GM23338 (cell line): Measurements from ENCODE around the gene MLLT6.

Experiments
- CREB1 ChIP-seq: fragments of 250-450 bp; sonication (Bioruptor Pico); IDR thresholded peaks from 2 replicates; pipeline ENCODE4 v1.5.0; 2020; ENCODE audit warnings: low read depth, mild to moderate bottlenecking, moderate library complexity
- CTCF ChIP-seq, 2 experiments: fragments of 200-600 bp in 1 of 2; sonication (generic) in 1 of 2; conservative IDR thresholded peaks; 2 replicates each; pipeline versions ENCODE4 v1.5.1 to v1.6.1; 2016 to 2017; ENCODE audit warnings: antibody characterized with exemption in 2 of 2, low read depth in 2 of 2, mild to moderate bottlenecking in 2 of 2, moderate library complexity in 1 of 2
- ETS1 ChIP-seq: IDR thresholded peaks from 2 replicates; pipeline ENCODE4 v1.6.1; 2016; ENCODE audit warnings: antibody characterized with exemption
- EZH2 ChIP-seq: fragments of 200-600 bp; sonication (generic); IDR thresholded peaks from one replicate; pipeline ENCODE4 v1.8.0; 2017; ENCODE audit warnings: antibody characterized with exemption, mild to moderate bottlenecking, low read depth; ENCODE audit not compliant: unreplicated experiment
- EZH2phosphoT487 ChIP-seq: fragments of 200-600 bp; sonication (generic); IDR thresholded peaks from one replicate; pipeline ENCODE4 v1.8.1; 2018; ENCODE audit warnings: antibody characterized with exemption; ENCODE audit not compliant: unreplicated experiment
- JUNB ChIP-seq: IDR thresholded peaks from one replicate; pipeline ENCODE4 v1.6.1; 2016; ENCODE audit warnings: antibody characterized with exemption; ENCODE audit not compliant: unreplicated experiment
- NANOG ChIP-seq: IDR thresholded peaks from 2 replicates; pipeline ENCODE4 v1.6.1; 2016; ENCODE audit warnings: antibody characterized with exemption, borderline replicate concordance
- POLR2AphosphoS5 ChIP-seq: IDR thresholded peaks from 2 replicates; pipeline ENCODE4 v1.6.1; 2016; ENCODE audit warnings: antibody characterized with exemption, low read depth
- REST ChIP-seq: IDR thresholded peaks from one replicate; pipeline ENCODE4 v1.6.1; 2018; ENCODE audit warnings: antibody characterized with exemption; ENCODE audit not compliant: unreplicated experiment
- STAT1 ChIP-seq: IDR thresholded peaks from one replicate; pipeline ENCODE4 v1.6.1; 2016; ENCODE audit warnings: antibody characterized with exemption; ENCODE audit not compliant: unreplicated experiment
- ZNF114 ChIP-seq: fragments of 250-450 bp; sonication (Bioruptor Pico); IDR thresholded peaks from 2 replicates; pipeline ENCODE4 v1.5.0; 2020; ENCODE audit warnings: mild to moderate bottlenecking, moderate library complexity
- ZNF331 ChIP-seq: fragments of 250-450 bp; sonication (Bioruptor Pico); IDR thresholded peaks from 2 replicates; pipeline ENCODE4 v1.5.0; 2020; ENCODE audit warnings: low read depth, mild to moderate bottlenecking, moderate library complexity
- TF ChIP-seq, protein P1 (sequence below): fragments of 250-450 bp; sonication (Bioruptor Pico); IDR thresholded peaks from 2 replicates; pipeline ENCODE4 v1.5.0; 2020; ENCODE audit warnings: mild to moderate bottlenecking, moderate library complexity

DNA sequence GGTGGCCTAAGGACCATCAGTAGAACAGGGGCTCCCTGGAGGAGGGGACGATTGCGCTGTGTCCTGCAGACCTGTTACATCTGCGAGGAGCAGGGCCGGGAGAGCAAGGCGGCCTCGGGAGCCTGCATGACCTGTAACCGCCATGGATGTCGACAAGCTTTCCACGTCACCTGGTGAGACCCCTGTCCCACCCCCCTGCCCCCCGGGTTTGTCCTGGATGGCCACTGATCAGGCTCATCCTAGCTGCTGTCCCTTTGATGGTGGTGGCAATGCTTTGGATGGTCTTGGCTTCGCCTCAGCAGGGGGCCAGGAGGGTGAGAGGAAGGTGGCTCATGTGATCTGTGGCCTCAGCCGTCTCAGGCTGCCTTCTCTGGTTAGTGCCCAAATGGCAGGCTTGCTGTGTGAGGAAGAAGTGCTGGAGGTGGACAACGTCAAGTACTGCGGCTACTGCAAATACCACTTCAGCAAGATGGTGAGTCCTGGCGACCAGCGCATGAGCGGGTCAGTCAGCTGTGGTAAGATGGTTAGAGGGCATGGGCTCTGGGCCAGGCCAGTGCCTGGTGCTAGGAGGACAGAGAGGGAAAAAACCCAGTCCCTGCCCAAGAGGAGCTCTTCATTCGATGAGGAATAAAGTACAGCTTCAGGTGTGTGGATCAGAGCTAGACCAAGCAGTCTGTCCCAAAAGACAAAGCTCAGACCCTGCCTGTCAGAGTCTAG, 4.2 kb downstream of the MLLT6 start:
- TF ChIP-seq CTCF (conservative IDR thresholded peaks at IDR 0.05; ENCODE audit: low read depth in 2 of 2) (no peak), POLR2AphosphoS5 (no peak), EZH2 (no peak), EZH2phosphoT487 (no peak), CREB1 (CRISPR knock-in tag) (no peak), REST (no peak), ETS1 (no peak), JUNB (no peak), NANOG (no peak), ZNF331 (CRISPR knock-in tag) (no peak), STAT1 (no peak), ZNF114 (no peak)
- TF ChIP-seq, protein P1, sequence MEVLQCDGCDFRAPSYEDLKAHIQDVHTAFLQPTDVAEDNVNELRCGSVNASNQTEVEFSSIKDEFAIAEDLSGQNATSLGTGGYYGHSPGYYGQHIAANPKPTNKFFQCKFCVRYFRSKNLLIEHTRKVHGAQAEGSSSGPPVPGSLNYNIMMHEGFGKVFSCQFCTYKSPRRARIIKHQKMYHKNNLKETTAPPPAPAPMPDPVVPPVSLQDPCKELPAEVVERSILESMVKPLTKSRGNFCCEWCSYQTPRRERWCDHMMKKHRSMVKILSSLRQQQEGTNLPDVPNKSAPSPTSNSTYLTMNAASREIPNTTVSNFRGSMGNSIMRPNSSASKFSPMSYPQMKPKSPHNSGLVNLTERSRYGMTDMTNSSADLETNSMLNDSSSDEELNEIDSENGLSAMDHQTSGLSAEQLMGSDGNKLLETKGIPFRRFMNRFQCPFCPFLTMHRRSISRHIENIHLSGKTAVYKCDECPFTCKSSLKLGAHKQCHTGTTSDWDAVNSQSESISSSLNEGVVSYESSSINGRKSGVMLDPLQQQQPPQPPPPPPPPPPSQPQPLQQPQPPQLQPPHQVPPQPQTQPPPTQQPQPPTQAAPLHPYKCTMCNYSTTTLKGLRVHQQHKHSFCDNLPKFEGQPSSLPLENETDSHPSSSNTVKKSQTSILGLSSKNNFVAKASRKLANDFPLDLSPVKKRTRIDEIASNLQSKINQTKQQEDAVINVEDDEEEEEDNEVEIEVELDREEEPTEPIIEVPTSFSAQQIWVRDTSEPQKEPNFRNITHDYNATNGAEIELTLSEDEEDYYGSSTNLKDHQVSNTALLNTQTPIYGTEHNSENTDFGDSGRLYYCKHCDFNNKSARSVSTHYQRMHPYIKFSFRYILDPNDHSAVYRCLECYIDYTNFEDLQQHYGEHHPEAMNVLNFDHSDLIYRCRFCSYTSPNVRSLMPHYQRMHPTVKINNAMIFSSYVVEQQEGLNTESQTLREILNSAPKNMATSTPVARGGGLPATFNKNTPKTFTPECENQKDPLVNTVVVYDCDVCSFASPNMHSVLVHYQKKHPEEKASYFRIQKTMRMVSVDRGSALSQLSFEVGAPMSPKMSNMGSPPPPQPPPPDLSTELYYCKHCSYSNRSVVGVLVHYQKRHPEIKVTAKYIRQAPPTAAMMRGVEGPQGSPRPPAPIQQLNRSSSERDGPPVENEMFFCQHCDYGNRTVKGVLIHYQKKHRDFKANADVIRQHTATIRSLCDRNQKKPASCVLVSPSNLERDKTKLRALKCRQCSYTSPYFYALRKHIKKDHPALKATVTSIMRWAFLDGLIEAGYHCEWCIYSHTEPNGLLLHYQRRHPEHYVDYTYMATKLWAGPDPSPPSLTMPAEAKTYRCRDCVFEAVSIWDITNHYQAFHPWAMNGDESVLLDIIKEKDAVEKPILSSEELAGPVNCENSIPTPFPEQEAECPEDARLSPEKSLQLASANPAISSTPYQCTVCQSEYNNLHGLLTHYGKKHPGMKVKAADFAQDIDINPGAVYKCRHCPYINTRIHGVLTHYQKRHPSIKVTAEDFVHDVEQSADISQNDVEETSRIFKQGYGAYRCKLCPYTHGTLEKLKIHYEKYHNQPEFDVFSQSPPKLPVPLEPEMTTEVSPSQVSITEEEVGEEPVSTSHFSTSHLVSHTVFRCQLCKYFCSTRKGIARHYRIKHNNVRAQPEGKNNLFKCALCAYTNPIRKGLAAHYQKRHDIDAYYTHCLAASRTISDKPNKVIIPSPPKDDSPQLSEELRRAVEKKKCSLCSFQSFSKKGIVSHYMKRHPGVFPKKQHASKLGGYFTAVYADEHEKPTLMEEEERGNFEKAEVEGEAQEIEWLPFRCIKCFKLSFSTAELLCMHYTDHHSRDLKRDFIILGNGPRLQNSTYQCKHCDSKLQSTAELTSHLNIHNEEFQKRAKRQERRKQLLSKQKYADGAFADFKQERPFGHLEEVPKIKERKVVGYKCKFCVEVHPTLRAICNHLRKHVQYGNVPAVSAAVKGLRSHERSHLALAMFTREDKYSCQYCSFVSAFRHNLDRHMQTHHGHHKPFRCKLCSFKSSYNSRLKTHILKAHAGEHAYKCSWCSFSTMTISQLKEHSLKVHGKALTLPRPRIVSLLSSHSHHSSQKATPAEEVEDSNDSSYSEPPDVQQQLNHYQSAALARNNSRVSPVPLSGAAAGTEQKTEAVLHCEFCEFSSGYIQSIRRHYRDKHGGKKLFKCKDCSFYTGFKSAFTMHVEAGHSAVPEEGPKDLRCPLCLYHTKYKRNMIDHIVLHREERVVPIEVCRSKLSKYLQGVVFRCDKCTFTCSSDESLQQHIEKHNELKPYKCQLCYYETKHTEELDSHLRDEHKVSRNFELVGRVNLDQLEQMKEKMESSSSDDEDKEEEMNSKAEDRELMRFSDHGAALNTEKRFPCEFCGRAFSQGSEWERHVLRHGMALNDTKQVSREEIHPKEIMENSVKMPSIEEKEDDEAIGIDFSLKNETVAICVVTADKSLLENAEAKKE: no peak
